Stimulated activated CD4-positive, alpha-beta T cell treated with anti-CD3 and anti-CD28 coated beads, TNF-alpha, amount 100 ng/mL, for 48 hours (primary cell): ENCODE results near the gene MKRN2.
"Not testable (repeated sequence)": the region's sequence is repeated elsewhere in the genome, so short reads cannot be mapped to it uniquely, and the experiment has no call there.

Experiments
- DNase-seq, 3 donors: peaks; one replicate each; pipeline ENCODE4 v3.0.0-alpha.2; 2020; ENCODE audit warnings: low read depth in 3 of 3

The MKRN2 gene

DNA sequence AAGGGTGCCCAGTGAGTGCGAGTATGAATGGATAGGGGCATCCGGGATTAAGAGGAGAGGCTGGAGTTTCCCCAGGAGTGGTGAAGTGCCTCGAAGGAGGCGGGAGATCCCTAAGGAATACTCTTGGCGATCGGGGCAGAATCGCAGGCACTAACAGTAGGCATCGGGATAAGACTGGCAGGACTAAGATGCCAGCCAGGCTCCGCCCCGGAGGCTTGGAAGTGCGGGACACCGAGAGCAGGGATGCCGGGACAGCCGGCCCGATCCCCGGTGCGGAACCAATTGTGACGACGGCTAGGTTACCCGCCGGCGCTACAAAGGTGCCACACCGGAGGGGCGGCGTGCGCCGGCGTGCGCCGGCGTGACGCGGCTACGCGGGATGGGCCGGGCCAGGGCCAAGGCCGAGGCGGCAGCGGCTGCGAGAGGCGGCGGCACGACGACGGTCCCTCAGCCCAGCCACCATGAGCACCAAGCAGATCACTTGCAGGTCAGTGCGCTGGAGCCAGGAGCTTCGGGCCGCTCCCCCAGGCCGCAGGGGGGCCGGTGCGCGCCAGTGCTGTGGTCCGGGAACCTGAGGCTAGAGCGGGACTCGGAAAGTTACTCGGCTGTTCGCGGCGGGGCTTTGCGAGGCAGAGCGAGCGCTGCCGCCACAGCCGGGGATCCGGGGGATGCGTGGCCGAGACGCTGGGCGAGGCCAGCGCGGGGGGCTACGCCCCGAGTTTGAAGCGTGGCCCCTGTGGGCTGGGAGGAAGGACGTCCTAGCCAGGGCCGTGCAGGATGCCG is at the start of gene MKRN2:
MKRN2 (plus strand) TSS at position 398 of the 783 bp plus-strand sequence; CDS start at position 462, 64 bp downstream.
- DNase-seq, result peak; percentile 67 to 76 (median 70)

- DNase-seq, result no peak
Measured at GRCh38 chr3:12507591-12508281, 49.2 kb upstream of the MKRN2 start.

DNA sequence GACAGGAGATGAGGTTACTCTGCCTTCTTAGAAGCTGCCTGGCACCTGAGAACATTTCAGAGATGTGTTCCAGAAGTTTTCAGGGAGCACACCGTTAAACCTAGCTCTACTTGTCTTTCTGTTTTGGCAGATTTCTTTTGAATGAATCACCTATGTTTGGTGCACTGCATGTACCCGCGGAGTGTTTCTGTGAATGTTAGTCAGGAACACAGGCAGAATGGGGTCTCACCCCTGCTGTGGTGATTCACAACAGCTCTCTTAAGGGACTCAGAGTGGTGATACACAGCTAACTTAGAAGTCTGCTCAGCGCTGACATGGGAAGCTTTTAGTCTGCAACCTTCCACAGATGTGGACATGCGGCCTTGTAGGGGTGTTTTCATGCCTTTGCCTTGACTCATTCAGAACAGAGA is 48.6 kb upstream of the MKRN2 start:
- DNase-seq, result no peak

- DNase-seq, result no peak
Measured at GRCh38 chr3:12509466-12509865, 47.4 kb upstream of the MKRN2 start.

GRCh38 chr3:12512534-12513118 is 44.3 kb upstream of the MKRN2 start:
- DNase-seq, result no peak

GRCh38 chr3:12513694-12514446 is 43.0 kb upstream of the MKRN2 start:
- no peak for DNase-seq

- DNase-seq, result no peak
Measured at GRCh38 chr3:12515631-12516030, 41.3 kb upstream of the MKRN2 start.

GRCh38 chr3:12516873-12517272 is 40.0 kb upstream of the MKRN2 start:
- DNase-seq, result no peak

DNA sequence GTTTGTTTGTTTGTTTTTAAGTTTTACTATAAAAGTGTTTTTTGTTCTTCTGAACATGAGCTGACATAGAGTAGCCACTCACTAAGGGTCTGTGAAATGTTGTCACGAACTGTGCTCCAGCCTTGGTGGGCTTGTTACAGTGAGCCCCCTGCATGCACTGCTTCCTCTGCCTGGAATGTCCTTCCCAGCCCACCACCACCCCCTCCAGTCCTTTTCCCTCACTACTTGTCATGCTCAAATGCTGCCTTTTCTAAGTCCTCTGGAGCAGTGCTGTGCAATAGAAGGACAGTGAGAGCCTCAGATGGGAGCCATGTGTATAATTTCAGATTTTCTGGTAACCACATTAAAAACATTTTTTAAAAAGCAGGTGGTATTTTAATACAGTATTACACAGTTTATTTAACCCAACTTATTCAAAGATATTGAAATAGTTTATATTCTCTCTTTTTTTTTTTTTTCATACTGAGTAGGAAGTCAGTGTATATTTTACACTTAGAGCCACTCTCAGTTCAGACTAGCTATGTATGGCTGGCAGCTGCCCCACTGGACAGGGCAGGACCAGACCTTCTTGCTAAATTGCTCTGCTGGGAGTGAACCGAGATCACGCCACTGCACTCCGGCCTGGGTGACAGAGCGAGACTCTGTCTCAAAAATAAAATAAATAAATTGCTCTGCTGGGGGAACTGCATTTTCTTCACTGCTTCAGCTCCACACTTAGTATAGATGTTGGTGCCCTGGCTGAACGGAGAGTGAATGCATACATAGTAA is 38.4 kb upstream of the MKRN2 start:
- no peak for DNase-seq

DNA sequence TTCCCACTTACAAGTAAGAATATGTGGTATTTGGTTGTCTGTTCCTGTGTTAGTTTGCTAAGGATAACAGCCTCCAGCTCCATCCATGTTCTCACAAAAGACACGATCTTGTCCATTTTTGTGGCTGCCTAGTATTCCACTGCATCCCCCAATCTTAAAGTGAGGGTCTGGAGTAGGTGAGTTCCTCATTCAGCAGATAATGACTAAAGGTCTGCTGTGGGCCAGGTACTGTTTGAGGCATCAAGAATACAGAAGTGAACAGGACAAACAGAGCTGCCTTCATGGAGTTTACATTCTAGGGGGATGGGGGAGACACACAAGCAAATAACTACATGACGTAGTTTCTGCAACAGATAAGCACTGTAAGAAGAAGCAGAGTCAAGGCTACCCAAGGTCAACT is 35.9 kb upstream of the MKRN2 start:
- no peak for DNase-seq

GRCh38 chr3:12522721-12523120 is 34.2 kb upstream of the MKRN2 start:
- no peak for DNase-seq

DNA sequence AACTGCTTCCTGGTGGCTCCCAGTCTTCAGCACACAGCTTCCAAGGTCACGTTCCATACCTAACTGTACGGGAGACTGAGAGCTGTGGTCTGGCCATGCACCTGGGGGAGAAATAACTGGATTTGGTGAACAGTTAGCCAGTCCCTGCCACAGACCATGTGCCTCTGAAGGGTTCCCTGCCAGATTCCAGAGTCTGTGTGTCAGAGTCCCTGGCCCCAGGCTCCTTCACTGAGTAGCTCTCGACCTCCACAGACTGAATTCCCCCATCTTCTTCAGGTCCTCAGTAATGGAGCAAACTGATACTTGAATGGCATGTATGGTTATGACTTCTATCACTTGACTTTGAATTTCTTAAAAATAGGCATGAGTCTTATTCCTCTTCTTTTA is 29.1 kb upstream of the MKRN2 start:
- DNase-seq, result no peak

GRCh38 chr3:12532182-12532581 is 24.7 kb upstream of the MKRN2 start:
- DNase-seq, result no peak

DNA sequence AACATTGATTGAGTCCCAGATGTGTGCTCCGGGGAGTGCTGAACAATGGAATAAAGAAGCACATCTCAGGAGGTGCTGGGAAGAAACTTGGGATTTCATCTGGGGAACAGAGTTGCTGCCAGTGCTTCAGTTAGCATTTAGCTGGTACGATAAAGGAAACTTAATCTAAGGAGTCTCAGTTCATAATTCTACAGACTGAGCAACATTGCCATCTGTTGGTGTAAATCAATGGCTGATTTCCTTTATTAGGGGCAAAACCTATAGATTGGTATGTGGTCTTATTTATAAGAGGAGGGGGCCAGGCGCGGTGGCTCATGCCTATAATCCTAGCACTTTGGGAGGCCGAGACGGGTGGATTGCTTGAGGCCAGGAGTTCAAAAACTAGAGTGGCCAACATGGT is 20.5 kb upstream of the MKRN2 start:
- DNase-seq, result no peak

DNA sequence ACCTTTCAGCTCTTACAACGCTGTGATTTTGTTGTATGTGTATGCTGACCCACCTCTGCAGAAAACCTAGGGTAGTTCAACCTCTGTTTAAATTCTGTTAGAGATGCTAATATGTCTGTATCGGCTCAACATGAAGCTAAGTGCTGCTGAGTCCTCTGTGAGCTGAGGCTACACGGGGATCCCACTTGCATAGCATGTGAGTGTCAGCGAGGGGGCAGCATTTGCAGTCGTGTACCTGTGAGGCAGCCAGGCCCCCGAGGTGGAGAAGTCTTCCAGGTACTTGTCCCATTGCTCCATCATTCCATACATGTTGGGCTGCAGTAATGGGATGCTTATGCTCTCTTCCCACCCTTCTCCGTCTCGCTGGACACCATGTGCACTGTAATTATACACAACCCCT is 15.3 kb upstream of the MKRN2 start:
- DNase-seq, result no peak

DNA sequence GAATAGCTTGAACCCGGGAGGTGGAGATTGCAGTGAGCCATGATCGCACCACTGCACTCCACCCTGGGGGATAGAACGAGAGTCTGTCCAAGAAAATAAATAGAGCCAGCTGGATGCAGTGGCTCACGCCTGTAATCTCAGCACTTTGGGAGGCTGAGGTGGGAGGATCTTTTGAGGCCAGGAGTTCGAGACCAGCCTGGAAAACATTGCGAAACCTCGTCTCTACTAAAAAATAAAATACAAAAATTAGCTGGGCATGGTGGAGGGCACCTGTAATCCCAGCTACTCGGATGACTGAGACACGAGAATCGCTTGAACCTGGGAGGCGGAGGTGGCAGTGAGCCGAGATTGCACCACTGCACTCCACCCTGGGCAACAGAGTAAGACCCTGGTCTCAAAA is 13.4 kb upstream of the MKRN2 start:
- DNase-seq, result not testable (repeated sequence)

DNA sequence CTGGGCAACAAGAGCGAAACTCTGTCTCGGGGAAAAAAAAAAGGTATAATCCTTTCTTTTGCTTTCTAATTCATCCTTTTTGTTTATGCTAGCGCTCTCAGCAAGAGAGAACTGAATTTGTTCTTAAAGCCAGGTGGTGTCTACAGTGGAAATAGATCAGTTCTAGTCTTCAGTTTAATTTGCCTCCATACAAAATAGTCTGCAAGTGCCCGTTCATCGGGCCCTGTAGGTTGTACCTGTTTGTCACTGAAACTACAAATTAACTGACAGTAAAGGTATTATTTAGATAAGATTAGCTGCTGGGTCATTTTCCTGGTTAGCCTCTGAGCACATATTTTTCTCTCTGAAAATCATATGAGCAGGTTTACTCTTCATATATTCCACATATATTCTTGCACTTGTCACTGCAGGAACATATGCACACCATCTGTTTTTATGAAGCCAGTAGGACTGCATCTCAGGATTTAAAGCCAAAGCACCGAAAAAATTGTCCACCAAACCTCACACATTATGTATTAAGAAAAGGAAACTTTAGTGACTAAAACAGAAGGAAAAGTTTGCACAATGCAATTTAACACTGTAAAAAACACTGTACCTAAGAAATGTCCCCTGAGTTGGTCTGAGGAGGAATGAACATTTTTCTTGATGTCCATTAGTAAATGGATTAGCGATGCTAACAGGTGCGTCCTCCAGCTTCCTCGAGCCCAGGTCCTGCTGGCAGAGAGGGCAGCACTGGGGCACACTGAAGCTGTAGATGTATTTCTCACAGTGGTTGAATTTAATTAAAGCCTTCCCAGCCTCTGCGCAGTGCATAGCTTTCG is 12.0 kb upstream of the MKRN2 start:
- DNase-seq, result no peak

- DNase-seq, result no peak
Measured at GRCh38 chr3:12545473-12545791, 11.5 kb upstream of the MKRN2 start, which contains the start of gene MKRN2OS. MKRN2OS (minus strand) TSS chr3:12545499; CDS start chr3:12545464, 35 bp downstream.

DNA sequence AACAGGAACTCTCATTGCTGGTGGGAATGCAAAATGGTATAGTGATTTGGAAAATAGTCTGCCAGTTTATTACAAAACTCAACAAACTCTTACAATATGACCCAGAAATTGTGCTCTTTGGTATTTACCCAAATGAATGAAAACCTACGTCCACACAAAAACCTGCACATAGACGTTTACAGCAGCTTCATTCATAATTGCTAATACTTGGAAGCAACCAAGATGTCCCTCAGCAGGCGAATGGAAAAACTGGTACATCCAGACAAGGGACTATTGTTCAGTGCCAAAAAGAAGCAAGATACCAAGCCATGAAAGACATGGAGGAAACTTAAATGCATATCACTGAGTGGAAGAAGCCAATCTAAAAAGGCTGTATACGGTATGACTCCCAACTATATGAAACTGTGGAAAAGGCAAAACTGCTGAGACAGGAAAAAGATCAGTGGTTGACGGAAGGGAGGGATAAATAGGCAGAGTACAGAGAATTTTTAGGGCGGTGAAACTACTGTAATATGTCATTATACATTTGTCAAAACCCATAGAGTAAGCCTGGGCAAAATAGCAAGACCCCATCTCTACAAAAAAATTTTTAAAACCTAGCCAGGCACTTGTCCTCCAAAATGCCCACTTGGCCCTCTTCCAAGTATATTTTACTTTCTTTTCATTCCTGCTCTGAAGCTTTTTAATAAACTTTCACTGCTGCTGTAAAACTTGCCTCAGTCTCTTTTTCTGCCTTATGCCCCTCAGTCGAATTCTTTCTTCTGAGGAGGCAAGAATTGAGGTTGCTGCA is 6.7 kb upstream of the MKRN2 start:
- no peak for DNase-seq

DNA sequence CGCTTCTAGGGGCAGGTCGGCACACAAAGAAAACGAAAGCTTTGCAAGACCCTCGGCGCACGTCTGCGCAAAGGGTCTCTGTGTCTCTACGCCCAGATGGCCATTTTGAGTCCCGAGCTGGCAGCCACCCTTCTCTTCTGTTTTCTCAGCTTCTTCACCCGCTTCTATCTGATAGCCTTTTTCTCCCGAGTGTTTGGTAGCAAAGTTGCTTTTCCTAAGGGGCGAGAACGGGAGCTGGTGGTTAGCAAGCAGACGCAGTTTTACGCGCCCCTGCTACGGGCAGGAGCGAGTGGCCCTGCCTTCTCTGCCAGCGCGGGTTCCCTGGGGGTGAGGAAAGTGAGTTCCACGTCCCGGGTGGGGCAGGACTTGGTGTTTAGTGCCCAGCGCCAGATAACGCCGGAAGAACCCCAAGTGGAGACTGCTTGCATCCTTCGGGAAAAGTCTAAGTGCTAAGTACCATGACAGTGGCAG is 2.9 kb upstream of the MKRN2 start:
- no peak for DNase-seq
